HEK293 (cell line): ENCODE results near the gene TEAD1.

ENCODE experiments used
- BCL11A ChIP-seq: fragments of 450-650 bp; formaldehyde crosslinking; IDR thresholded peaks from 2 replicates; pipeline ENCODE4 v1.5.1; 2016; ENCODE audit warnings: low read depth, missing biosample characterization, missing genetic modification characterization
- GLIS1 ChIP-seq: fragments of 450-650 bp; formaldehyde crosslinking; IDR thresholded peaks from 2 replicates; pipeline ENCODE4 v1.5.1; 2016; ENCODE audit warnings: missing biosample characterization, missing genetic modification characterization
- KLF7 ChIP-seq: fragments of 450-650 bp; formaldehyde crosslinking; IDR thresholded peaks from 2 replicates; pipeline ENCODE4 v1.5.1; 2016; ENCODE audit warnings: missing biosample characterization, missing genetic modification characterization, borderline replicate concordance
- KLF8 ChIP-seq: fragments of 450-650 bp; formaldehyde crosslinking; IDR thresholded peaks from 2 replicates; pipeline ENCODE4 v1.5.1; 2016; ENCODE audit warnings: missing biosample characterization, missing genetic modification characterization
- MYNN ChIP-seq: fragments of 450-650 bp; formaldehyde crosslinking; IDR thresholded peaks from 2 replicates; pipeline ENCODE4 v1.5.1; 2016; ENCODE audit warnings: missing biosample characterization, missing genetic modification characterization, borderline replicate concordance
- PBX3 ChIP-seq: sonication (generic); formaldehyde crosslinking; IDR thresholded peaks from 2 replicates; pipeline ENCODE4 v1.8.1; 2022; ENCODE audit warnings: mild to moderate bottlenecking, moderate library complexity, missing genetic modification reagents
- RBAK ChIP-seq: fragments of 450-650 bp; formaldehyde crosslinking; IDR thresholded peaks from 2 replicates; pipeline ENCODE4 v1.5.1; 2016; ENCODE audit warnings: missing biosample characterization, missing genetic modification characterization
- TCF7L2 ChIP-seq: IDR thresholded peaks from 2 replicates; pipeline ENCODE4 v1.6.1; 2011; ENCODE audit warnings: low read depth, mild to moderate bottlenecking, inconsistent platforms, low read length, moderate library complexity, borderline replicate concordance
- TRIM28 ChIP-seq: IDR thresholded peaks from 2 replicates; pipeline ENCODE4 v1.6.1; 2011; ENCODE audit warnings: low read length, control low read depth, borderline replicate concordance
- ZBTB11 ChIP-seq: fragments of 450-650 bp; formaldehyde crosslinking; conservative IDR thresholded peaks from 2 replicates; pipeline ENCODE4 v1.5.1; 2016; ENCODE audit warnings: low read depth, missing biosample characterization, missing genetic modification characterization
- ZFP3 ChIP-seq: fragments of 450-650 bp; formaldehyde crosslinking; IDR thresholded peaks from 2 replicates; pipeline ENCODE4 v1.5.1; 2016; ENCODE audit warnings: low read depth, missing biosample characterization, missing genetic modification characterization
- ZFP69B ChIP-seq: fragments of 450-650 bp; formaldehyde crosslinking; IDR thresholded peaks from 2 replicates; pipeline ENCODE4 v1.5.1; 2016; ENCODE audit warnings: missing biosample characterization, missing genetic modification characterization
- ZNF112 ChIP-seq: fragments of 450-650 bp; formaldehyde crosslinking; IDR thresholded peaks from 2 replicates; pipeline ENCODE4 v1.5.0; 2017; ENCODE audit warnings: missing biosample characterization, missing genetic modification characterization
- ZNF114 ChIP-seq: fragments of 450-650 bp; formaldehyde crosslinking; IDR thresholded peaks from 2 replicates; pipeline ENCODE4 v1.5.0; 2017; ENCODE audit warnings: missing biosample characterization, missing genetic modification characterization
- ZNF157 ChIP-seq: fragments of 450-650 bp; formaldehyde crosslinking; IDR thresholded peaks from 2 replicates; pipeline ENCODE4 v1.5.1; 2016; ENCODE audit warnings: missing biosample characterization, missing genetic modification characterization
- ZNF174 ChIP-seq: fragments of 450-650 bp; formaldehyde crosslinking; IDR thresholded peaks from 2 replicates; pipeline ENCODE4 v1.5.0; 2017; ENCODE audit warnings: missing biosample characterization, mild to moderate bottlenecking, missing genetic modification characterization
- ZNF175 ChIP-seq: fragments of 450-650 bp; formaldehyde crosslinking; IDR thresholded peaks from 2 replicates; pipeline ENCODE4 v1.5.1; 2016; ENCODE audit warnings: missing biosample characterization, missing genetic modification characterization
- ZNF2 ChIP-seq: fragments of 450-650 bp; formaldehyde crosslinking; IDR thresholded peaks from 2 replicates; pipeline ENCODE4 v1.5.1; 2016; ENCODE audit warnings: missing biosample characterization, missing genetic modification characterization
- ZNF223 ChIP-seq: fragments of 450-650 bp; formaldehyde crosslinking; IDR thresholded peaks from 2 replicates; pipeline ENCODE4 v1.5.1; 2016; ENCODE audit warnings: missing biosample characterization, missing genetic modification characterization
- ZNF239 ChIP-seq: fragments of 450-650 bp; formaldehyde crosslinking; IDR thresholded peaks from 2 replicates; pipeline ENCODE4 v1.5.1; 2016; ENCODE audit warnings: missing biosample characterization, missing genetic modification characterization
- ZNF302 ChIP-seq: fragments of 450-650 bp; formaldehyde crosslinking; IDR thresholded peaks from 2 replicates; pipeline ENCODE4 v1.5.1; 2016; ENCODE audit warnings: missing biosample characterization, missing genetic modification characterization, low read depth
- ZNF324 ChIP-seq: fragments of 450-650 bp; formaldehyde crosslinking; IDR thresholded peaks from 2 replicates; pipeline ENCODE4 v1.5.1; 2016; ENCODE audit warnings: missing biosample characterization, missing genetic modification characterization
- ZNF350 ChIP-seq: fragments of 450-650 bp; formaldehyde crosslinking; IDR thresholded peaks from 2 replicates; pipeline ENCODE4 v1.5.0; 2017; ENCODE audit warnings: missing biosample characterization, mild to moderate bottlenecking, missing genetic modification characterization
- ZNF37A ChIP-seq: fragments of 450-650 bp; IDR thresholded peaks from 2 replicates; pipeline ENCODE4 v1.5.1; 2018; ENCODE audit warnings: missing biosample characterization, missing genetic modification characterization
- ZNF391 ChIP-seq: fragments of 450-650 bp; formaldehyde crosslinking; IDR thresholded peaks from 2 replicates; pipeline ENCODE4 v1.5.1; 2016; ENCODE audit warnings: low read depth, missing biosample characterization, missing genetic modification characterization, borderline replicate concordance
- ZNF433 ChIP-seq: fragments of 450-650 bp; formaldehyde crosslinking; IDR thresholded peaks from 2 replicates; pipeline ENCODE4 v1.5.1; 2016; ENCODE audit warnings: missing biosample characterization, missing genetic modification characterization, low read depth
- ZNF501 ChIP-seq: fragments of 450-650 bp; formaldehyde crosslinking; IDR thresholded peaks from 2 replicates; pipeline ENCODE4 v1.5.1; 2016; ENCODE audit warnings: missing biosample characterization, missing genetic modification characterization
- ZNF530 ChIP-seq: fragments of 450-650 bp; formaldehyde crosslinking; IDR thresholded peaks from 2 replicates; pipeline ENCODE4 v1.5.1; 2016; ENCODE audit warnings: low read depth, missing biosample characterization, missing genetic modification characterization
- ZNF555 ChIP-seq: fragments of 450-650 bp; formaldehyde crosslinking; conservative IDR thresholded peaks from 2 replicates; pipeline ENCODE4 v1.5.1; 2017; ENCODE audit warnings: missing biosample characterization, mild to moderate bottlenecking, missing genetic modification characterization, inconsistent platforms
- ZNF585B ChIP-seq: fragments of 450-650 bp; formaldehyde crosslinking; IDR thresholded peaks from 2 replicates; pipeline ENCODE4 v1.5.1; 2016; ENCODE audit warnings: missing biosample characterization, missing genetic modification characterization
- ZNF610 ChIP-seq: fragments of 450-650 bp; formaldehyde crosslinking; IDR thresholded peaks from 2 replicates; pipeline ENCODE4 v1.5.1; 2016; ENCODE audit warnings: missing biosample characterization, missing genetic modification characterization, borderline replicate concordance
- ZNF623 ChIP-seq: fragments of 450-650 bp; formaldehyde crosslinking; IDR thresholded peaks from 2 replicates; pipeline ENCODE4 v1.5.1; 2016; ENCODE audit warnings: missing biosample characterization, missing genetic modification characterization
- ZNF629 ChIP-seq: fragments of 450-650 bp; formaldehyde crosslinking; IDR thresholded peaks from 2 replicates; pipeline ENCODE4 v1.5.1; 2017; ENCODE audit warnings: missing biosample characterization, missing genetic modification characterization
- ZNF660 ChIP-seq: fragments of 450-650 bp; IDR thresholded peaks from 2 replicates; pipeline ENCODE4 v1.5.1; 2018; ENCODE audit warnings: missing biosample characterization, mild to moderate bottlenecking, missing genetic modification characterization
- ZNF76 ChIP-seq: fragments of 450-650 bp; formaldehyde crosslinking; IDR thresholded peaks from 2 replicates; pipeline ENCODE4; 2016; ENCODE audit warnings: low read depth, missing biosample characterization, missing genetic modification characterization, borderline replicate concordance
- ZNF777 ChIP-seq: fragments of 450-650 bp; formaldehyde crosslinking; IDR thresholded peaks from 2 replicates; pipeline ENCODE4 v1.5.1; 2017; ENCODE audit warnings: missing biosample characterization, missing genetic modification characterization, borderline replicate concordance
- ZNF785 ChIP-seq: fragments of 450-650 bp; formaldehyde crosslinking; IDR thresholded peaks from 2 replicates; pipeline ENCODE4 v1.5.1; 2016; ENCODE audit warnings: missing biosample characterization, missing genetic modification characterization
- ZSCAN30 ChIP-seq: fragments of 450-650 bp; IDR thresholded peaks from 2 replicates; pipeline ENCODE4 v1.5.1; 2018; ENCODE audit warnings: missing biosample characterization, mild to moderate bottlenecking, missing genetic modification characterization, moderate library complexity
- TF ChIP-seq, protein P1 (sequence below): fragments of 450-650 bp; formaldehyde crosslinking; IDR thresholded peaks from 2 replicates; pipeline ENCODE4 v1.5.1; 2016; ENCODE audit warnings: missing biosample characterization, missing genetic modification characterization

TEAD1 gene

GRCh38 chr11:12724301-12725054 is 50.3 kb downstream of the TEAD1 start (continued):
- 0 out of 2 replicates have a peak, but pooled peaks have one; percentile 24 for TF ChIP-seq ZSCAN30 (tag by site-specific recombination)
- no peak for TF ChIP-seq ZFP3 (tag by site-specific recombination)
- no peak for TF ChIP-seq KLF7 (tag by site-specific recombination)
- 0 out of 2 replicates have a peak, but pooled peaks have one; percentile 53 for TF ChIP-seq ZNF501 (tag by site-specific recombination)
- TF ChIP-seq KLF8 (tag by site-specific recombination) = peak; percentile 12; the same call in 1 of the 2 replicates
- no peak for TF ChIP-seq ZNF239 (tag by site-specific recombination)
- no peak for TF ChIP-seq PBX3
- TF ChIP-seq ZNF785 (tag by site-specific recombination) = no peak
- TF ChIP-seq ZNF585B (tag by site-specific recombination) = no peak
- TF ChIP-seq ZNF391 (tag by site-specific recombination) = no peak
- TF ChIP-seq ZNF174 (tag by site-specific recombination) = no peak
- TF ChIP-seq, protein P1, sequence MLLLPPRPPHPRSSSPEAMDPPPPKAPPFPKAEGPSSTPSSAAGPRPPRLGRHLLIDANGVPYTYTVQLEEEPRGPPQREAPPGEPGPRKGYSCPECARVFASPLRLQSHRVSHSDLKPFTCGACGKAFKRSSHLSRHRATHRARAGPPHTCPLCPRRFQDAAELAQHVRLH (tag by site-specific recombination) = no peak
- TF ChIP-seq ZNF76 (tag by site-specific recombination) = no peak
- no peak for TF ChIP-seq ZNF157 (tag by site-specific recombination)
- TF ChIP-seq BCL11A (tag by site-specific recombination) = no peak
- TF ChIP-seq ZNF660 (tag by site-specific recombination) = peak; percentile 62
- peak; percentile 71 for TF ChIP-seq ZNF629
- no peak for TF ChIP-seq RBAK
- TF ChIP-seq ZNF2 (tag by site-specific recombination) = no peak
- TF ChIP-seq MYNN (tag by site-specific recombination) = 0 out of 2 replicates have a peak, but pooled peaks have one; percentile 64
- TF ChIP-seq ZNF610 = no peak
- TF ChIP-seq ZNF623 = no peak
- no peak for TF ChIP-seq GLIS1
- no peak for TF ChIP-seq ZNF433 (tag by site-specific recombination)
- no peak for TF ChIP-seq ZNF350 (tag by site-specific recombination)
- TF ChIP-seq ZNF37A = no peak
- no peak for TF ChIP-seq ZNF114 (tag by site-specific recombination)
- TF ChIP-seq TCF7L2 = peak; percentile 63
- no peak for TF ChIP-seq ZNF555
- peak; percentile 54 for TF ChIP-seq TRIM28
- TF ChIP-seq ZNF302 = no peak
- no peak for TF ChIP-seq ZNF112 (tag by site-specific recombination)
- no peak for TF ChIP-seq ZNF324
- TF ChIP-seq ZNF777 (tag by site-specific recombination) = no peak
- TF ChIP-seq ZNF223 (tag by site-specific recombination) = no peak
- no peak for TF ChIP-seq ZNF175 (tag by site-specific recombination)
- TF ChIP-seq ZFP69B (tag by site-specific recombination) = no peak
- TF ChIP-seq ZBTB11 (tag by site-specific recombination) = no peak
- no peak for TF ChIP-seq ZNF530
